ENCODE data around the gene CD163. TPM values are rescaled to one million over a fixed set of nuclear protein-coding genes. Genes with fewer than 3 reads are reported as not detected.

CD163 gene
- total RNA-seq (2014; rRNA removed; shearing (Covaris generic)) (not detected in 2 replicates), polyA plus RNA-seq (2016; fragmentation: Nextera tagmentation; extraction: Ambion mirVana) (0.05 TPM in 1 of 2 replicates, not detected in the other)

DNA sequence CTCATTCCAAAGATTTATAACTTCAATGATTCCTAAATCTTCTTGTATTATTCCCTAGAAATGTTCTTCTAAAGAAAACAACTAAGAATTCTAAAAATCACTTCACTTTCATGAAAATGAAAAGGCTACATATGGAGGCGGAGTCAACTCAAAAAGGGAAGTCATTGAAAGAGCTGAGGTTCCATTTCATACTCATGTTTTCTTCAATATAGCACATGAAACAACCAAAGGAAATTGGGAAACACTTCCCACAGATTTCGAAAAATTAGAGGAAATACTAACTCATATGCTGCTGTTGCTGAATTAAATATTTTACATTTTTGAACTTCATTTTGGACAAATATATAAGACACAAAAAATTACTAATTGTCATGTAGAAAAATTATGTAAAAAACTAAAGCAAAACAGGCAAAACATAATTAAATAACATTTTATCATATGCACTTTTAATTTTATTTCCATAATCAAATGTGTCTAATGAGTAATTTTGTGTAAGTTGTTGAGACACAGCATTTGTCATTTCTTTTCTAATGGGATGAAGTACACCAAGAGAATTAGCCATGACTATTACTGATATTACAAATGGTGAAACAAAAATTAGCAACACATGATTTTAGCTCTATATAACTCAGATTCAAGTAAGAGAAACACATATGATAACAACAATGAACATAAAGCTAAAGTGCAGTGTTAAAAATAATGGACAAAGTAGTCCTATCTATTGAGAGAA, at the start of gene CD163:
Gene CD163, minus strand, starts transcription at position 92 of the 730 bp plus-strand sequence. Its CDS starts 87 bp downstream, at position 5.
- Histone ChIP-seq H3F3A (ENCODE audit: insufficient read depth) (peaks cover 12% of the 10 kb centered on the region), H3K9me2 (ENCODE audit: insufficient read depth) (no peaks in the 10 kb centered on the region), H3K4me2 (ENCODE audit: unreplicated experiment) (no peak within 1 kb of the TSS), H3K27me3 (replicated peaks; ENCODE audit: insufficient read depth) (no peaks in the 10 kb centered on the region), H3K9ac (no peak within 1 kb of the TSS), H3K36me3 (ENCODE audit: low read depth) (no peaks in the 10 kb centered on the region), H4K20me1 (ENCODE audit: insufficient read depth) (no peaks in the 10 kb centered on the region), H3K9me3 (ENCODE audit: low read depth) (no peaks in the 10 kb centered on the region), H3K79me2 (ENCODE audit: insufficient read depth) (no peaks in the 10 kb centered on the region), H3K4me1 (ENCODE audit: insufficient read depth) (peaks cover 16% of the 10 kb centered on the region), H3K4me3 (no peak within 1 kb of the TSS), H2AFZ (no peak within 1 kb of the TSS), H3K27ac (no peak within 1 kb of the TSS)
- 56 to 59% methylated on average over 2 of the region's 2 CpGs for WGBS, 2 experiments (ENCODE audit: low coverage in 1 of 2, low lambda C conversion rate in 2 of 2, missing lambda C conversion rate in 2 of 2)
- DNase-seq = no peak
- in situ Hi-C loops (cut with MboI) = no loop called here
- TF ChIP-seq EZH2phosphoT487 (IDR thresholded peaks at IDR 0.05; ENCODE audit: insufficient read depth, low read depth) (no peak), EZH2 (IDR thresholded peaks at IDR 0.05; ENCODE audit: insufficient read depth, poor library complexity, severe bottlenecking) (no peak)

DNA sequence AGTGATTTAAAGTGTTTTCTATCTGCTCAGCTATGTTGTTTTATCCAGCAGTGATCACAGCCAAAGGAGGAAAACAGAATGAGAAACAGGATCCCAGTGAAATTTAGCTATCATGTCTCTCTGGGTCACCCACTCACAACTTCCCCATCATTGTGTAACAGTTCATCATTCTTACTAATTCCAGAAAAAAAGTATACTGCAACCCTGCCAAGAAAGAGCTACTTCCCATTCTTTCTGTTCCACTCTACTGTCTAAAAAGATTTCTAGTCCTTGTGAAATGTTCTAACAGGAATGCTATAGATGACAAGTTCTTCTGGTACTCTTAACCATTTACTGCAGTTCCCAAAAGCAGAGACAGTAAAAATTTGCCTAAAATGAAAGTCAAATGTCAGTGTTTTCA, 39.2 kb upstream of the CD163 start:
- peaks cover 11% of the 10 kb centered on the region for H3F3A ChIP-seq (ENCODE audit: insufficient read depth)
- H3K9me3 ChIP-seq (ENCODE audit: low read depth) = no peaks in the 10 kb centered on the region
- peak; percentile 79 for DNase-seq
- H2AFZ ChIP-seq = peak overlapping the region; percentile 62
- H3K4me3 ChIP-seq = 0 out of 2 replicates have a peak overlapping the region, but pooled peaks have one; percentile 20
- no peaks in the 10 kb centered on the region for H4K20me1 ChIP-seq (ENCODE audit: insufficient read depth)
- TF ChIP-seq EZH2 (IDR thresholded peaks at IDR 0.05; ENCODE audit: insufficient read depth, poor library complexity, severe bottlenecking) (no peak), EZH2phosphoT487 (IDR thresholded peaks at IDR 0.05; ENCODE audit: insufficient read depth, low read depth) (no peak)
- in situ Hi-C loops (cut with MboI) = no loop called here
- no peaks in the 10 kb centered on the region for H3K36me3 ChIP-seq (ENCODE audit: low read depth)
- H3K9me2 ChIP-seq (ENCODE audit: insufficient read depth) = no peaks in the 10 kb centered on the region
- H3K4me1 ChIP-seq (ENCODE audit: insufficient read depth) = peaks cover 18% of the 10 kb centered on the region
- H3K27me3 ChIP-seq (replicated peaks; ENCODE audit: insufficient read depth) = no peaks in the 10 kb centered on the region
- H3K79me2 ChIP-seq (ENCODE audit: insufficient read depth) = no peaks in the 10 kb centered on the region
- H3K4me2 ChIP-seq (ENCODE audit: unreplicated experiment) = peak overlapping the region; percentile 53
- 0 out of 2 replicates have a peak overlapping the region, but pooled peaks have one; percentile 0 for H3K9ac ChIP-seq
- peak overlapping the region; percentile 39 for H3K27ac ChIP-seq

DNA sequence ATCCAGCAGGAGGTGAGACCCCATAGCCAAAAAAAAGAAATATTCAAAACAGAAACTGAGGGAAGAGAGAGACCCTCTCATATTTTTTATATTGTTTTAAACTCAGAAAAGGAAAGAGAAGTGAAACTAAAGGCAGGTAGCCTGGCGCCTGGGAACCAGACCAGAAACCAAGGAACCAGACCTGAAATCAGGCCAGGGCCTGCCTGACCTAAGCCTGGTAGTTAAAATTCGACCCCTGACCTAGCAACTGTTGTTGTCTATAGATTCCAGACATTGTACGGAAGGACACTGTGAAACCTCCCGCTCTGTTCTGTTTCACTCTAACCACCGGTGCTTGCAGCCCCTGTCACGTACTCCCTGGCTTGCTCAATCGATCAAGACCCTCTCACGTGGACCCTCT, 38.5 kb upstream of the CD163 start:
- Histone ChIP-seq H2AFZ (peak overlapping the region; percentile 62), H3K9me3 (ENCODE audit: low read depth) (no peaks in the 10 kb centered on the region), H3K4me2 (ENCODE audit: unreplicated experiment) (peak overlapping the region; percentile 53), H3K9me2 (ENCODE audit: insufficient read depth) (no peaks in the 10 kb centered on the region), H3K27ac (no peak overlapping the region), H3F3A (ENCODE audit: insufficient read depth) (peaks cover 11% of the 10 kb centered on the region), H3K79me2 (ENCODE audit: insufficient read depth) (no peaks in the 10 kb centered on the region), H3K36me3 (ENCODE audit: low read depth) (no peaks in the 10 kb centered on the region), H4K20me1 (ENCODE audit: insufficient read depth) (no peaks in the 10 kb centered on the region), H3K9ac (no peak overlapping the region), H3K4me1 (ENCODE audit: insufficient read depth) (peaks cover 18% of the 10 kb centered on the region), H3K27me3 (replicated peaks; ENCODE audit: insufficient read depth) (no peaks in the 10 kb centered on the region), H3K4me3 (no peak overlapping the region)
- in situ Hi-C loops (cut with MboI) = no loop called here
- TF ChIP-seq EZH2phosphoT487 (IDR thresholded peaks at IDR 0.05; ENCODE audit: insufficient read depth, low read depth) (no peak), EZH2 (IDR thresholded peaks at IDR 0.05; ENCODE audit: insufficient read depth, poor library complexity, severe bottlenecking) (no peak)
- DNase-seq = no peak
- WGBS, 2 experiments (ENCODE audit: low coverage in 1 of 2, low lambda C conversion rate in 2 of 2, missing lambda C conversion rate in 2 of 2) = 21 to 30% methylated on average over 8 of the region's 8 CpGs

DNA sequence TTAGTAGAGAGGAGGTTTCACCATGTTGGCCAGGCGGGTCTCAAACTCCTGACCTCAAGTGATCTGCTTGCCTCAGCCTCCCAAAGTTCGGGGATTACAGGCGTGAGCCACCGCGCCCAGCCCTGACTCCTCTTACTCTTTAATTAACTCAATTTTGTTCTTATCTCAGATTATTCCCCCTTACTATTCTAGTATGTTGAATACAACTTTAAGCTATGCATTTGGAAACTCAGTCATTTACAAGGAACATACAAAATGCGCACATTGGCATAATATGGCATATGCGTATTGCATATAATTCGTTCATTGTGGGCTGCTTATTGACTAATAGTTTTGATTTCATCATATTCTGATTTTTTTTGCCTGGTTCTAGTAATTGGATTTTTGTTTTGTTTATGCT, 10.8 kb upstream of the CD163 start:
- no peaks in the 10 kb centered on the region for H4K20me1 ChIP-seq (ENCODE audit: insufficient read depth)
- H3K79me2 ChIP-seq (ENCODE audit: insufficient read depth) = no peaks in the 10 kb centered on the region
- peaks cover 13% of the 10 kb centered on the region for H3K4me1 ChIP-seq (ENCODE audit: insufficient read depth)
- H3K27me3 ChIP-seq (replicated peaks; ENCODE audit: insufficient read depth) = no peaks in the 10 kb centered on the region
- TF ChIP-seq EZH2phosphoT487 (IDR thresholded peaks at IDR 0.05; ENCODE audit: insufficient read depth, low read depth) (no peak), EZH2 (IDR thresholded peaks at IDR 0.05; ENCODE audit: insufficient read depth, poor library complexity, severe bottlenecking) (no peak)
- no peak overlapping the region for H3K4me3 ChIP-seq
- H3K9me2 ChIP-seq (ENCODE audit: insufficient read depth) = no peaks in the 10 kb centered on the region
- DNase-seq = no peak
- no peak overlapping the region for H2AFZ ChIP-seq
- H3F3A ChIP-seq (ENCODE audit: insufficient read depth) = peaks cover 17% of the 10 kb centered on the region
- H3K4me2 ChIP-seq (ENCODE audit: unreplicated experiment) = no peak overlapping the region
- H3K9ac ChIP-seq = no peak overlapping the region
- H3K27ac ChIP-seq = no peak overlapping the region
- no peaks in the 10 kb centered on the region for H3K36me3 ChIP-seq (ENCODE audit: low read depth)
- H3K9me3 ChIP-seq (ENCODE audit: low read depth) = no peaks in the 10 kb centered on the region
- WGBS, 2 experiments (ENCODE audit: low coverage in 1 of 2, low lambda C conversion rate in 2 of 2, missing lambda C conversion rate in 2 of 2) = 68 to 70% methylated on average over 8 of the region's 8 CpGs
- in situ Hi-C loops (cut with MboI) = no loop called here

Measured in GM23248 (cell line).